Measurements from ENCODE around the gene SYT10. TPM values are rescaled to one million over a fixed set of nuclear protein-coding genes. Genes with fewer than 3 reads are reported as not detected.
"Not testable (repeated sequence)": the region's sequence is repeated elsewhere in the genome, so short reads cannot be mapped to it uniquely, and the experiment has no call there.

The SYT10 gene
- total RNA-seq, 2 experiments from 2014 or later, result not detected

GRCh38 chr12:33357181-33357580 is 82.4 kb downstream of the SYT10 start:
- no peaks in the 10 kb centered on the region for H3K79me2 ChIP-seq (ENCODE audit: insufficient read depth, low read depth, low read length)
- no peaks in the 10 kb centered on the region for H3K4me1 ChIP-seq (ENCODE audit: insufficient read depth, low read length, poor library complexity, severe bottlenecking)
- no peaks in the 10 kb centered on the region for H3K36me3 ChIP-seq (ENCODE audit: insufficient read depth, low read length)
- H3K4me2 ChIP-seq (ENCODE audit: low read length), result no peak overlapping the region
- no peaks in the 10 kb centered on the region for H4K20me1 ChIP-seq (ENCODE audit: insufficient read depth, low read length)
- TF ChIP-seq CTCF (conservative IDR thresholded peaks at IDR 0.05; ENCODE audit: low read length), result no peak
- TF ChIP-seq EZH2phosphoT487 (IDR thresholded peaks at IDR 0.05; ENCODE audit: borderline replicate concordance, low read depth, low read length), result no peak
- H3K4me3 ChIP-seq (ENCODE audit: low read depth, low read length, poor library complexity, severe bottlenecking), result no peak overlapping the region
- no peaks in the 10 kb centered on the region for H3K9me2 ChIP-seq (ENCODE audit: insufficient read depth, low read length)
- ChIA-PET POLR2A (interaction anchor here (0.5 kb wide), 1 partner anchor 46 kb away, joined by 3 read pairs; no protein-coding TSS in a partner anchor), CTCF (ENCODE audit: unreplicated experiment) (no interaction called here)
- DNase-seq (ENCODE audit: low spot score), result no peak
- no peak overlapping the region for H2AFZ ChIP-seq (ENCODE audit: low read length)
- no peak overlapping the region for H3K27ac ChIP-seq (ENCODE audit: low read depth, low read length, poor library complexity, severe bottlenecking)
- intact Hi-C loops (cut with micrococcal nuclease; ENCODE audit: unreplicated experiment), result no loop called here
- no TSS peak for BruUV-seq (replicated peaks)
- no peaks in the 10 kb centered on the region for H3K9me3 ChIP-seq (ENCODE audit: low read length)

GRCh38 chr12:33349791-33350190 is 89.8 kb downstream of the SYT10 start:
- intact Hi-C loops (cut with micrococcal nuclease; ENCODE audit: unreplicated experiment), result no loop called here
- H2AFZ ChIP-seq (ENCODE audit: low read length), result no peak overlapping the region
- TF ChIP-seq CTCF (conservative IDR thresholded peaks at IDR 0.05; ENCODE audit: low read length) (no peak), EZH2phosphoT487 (IDR thresholded peaks at IDR 0.05; ENCODE audit: borderline replicate concordance, low read depth, low read length) (no peak)
- no peaks in the 10 kb centered on the region for H3K4me1 ChIP-seq (ENCODE audit: insufficient read depth, low read length, poor library complexity, severe bottlenecking)
- no TSS peak for BruUV-seq (replicated peaks)
- no peaks in the 10 kb centered on the region for H3K9me2 ChIP-seq (ENCODE audit: insufficient read depth, low read length)
- H3K4me3 ChIP-seq (ENCODE audit: low read depth, low read length, poor library complexity, severe bottlenecking), result no peak overlapping the region
- H3K79me2 ChIP-seq (ENCODE audit: insufficient read depth, low read depth, low read length), result no peaks in the 10 kb centered on the region
- no peaks in the 10 kb centered on the region for H3K9me3 ChIP-seq (ENCODE audit: low read length)
- H3K4me2 ChIP-seq (ENCODE audit: low read length), result no peak overlapping the region
- ChIA-PET POLR2A (no interaction called here), CTCF (ENCODE audit: unreplicated experiment) (no interaction called here)
- H3K36me3 ChIP-seq (ENCODE audit: insufficient read depth, low read length), result no peaks in the 10 kb centered on the region
- no peaks in the 10 kb centered on the region for H4K20me1 ChIP-seq (ENCODE audit: insufficient read depth, low read length)
- DNase-seq (ENCODE audit: low spot score), result no peak
- H3K27ac ChIP-seq (ENCODE audit: low read depth, low read length, poor library complexity, severe bottlenecking), result no peak overlapping the region

GRCh38 chr12:33331961-33332398 is 107.6 kb downstream of the SYT10 start:
- POLR2A ChIA-PET, result not testable (repeated sequence)

More at GRCh38 chr12:33331961-33332398, 107.6 kb downstream of the SYT10 start:
- DNase-seq (ENCODE audit: low spot score); H4K20me1 ChIP-seq (ENCODE audit: insufficient read depth, low read length); H3K9me2 ChIP-seq (ENCODE audit: insufficient read depth, low read length); H3K9me3 ChIP-seq (ENCODE audit: low read length); BruUV-seq (replicated peaks); H3K4me3 ChIP-seq (ENCODE audit: low read depth, low read length, poor library complexity, severe bottlenecking); H3K4me2 ChIP-seq (ENCODE audit: low read length); H3K36me3 ChIP-seq (ENCODE audit: insufficient read depth, low read length); H3K27ac ChIP-seq (ENCODE audit: low read depth, low read length, poor library complexity, severe bottlenecking); intact Hi-C loops (cut with micrococcal nuclease; ENCODE audit: unreplicated experiment); H3K4me1 ChIP-seq (ENCODE audit: insufficient read depth, low read length, poor library complexity, severe bottlenecking); H3K79me2 ChIP-seq (ENCODE audit: insufficient read depth, low read depth, low read length); H2AFZ ChIP-seq (ENCODE audit: low read length); CTCF ChIA-PET (ENCODE audit: unreplicated experiment): not testable (repeated sequence)
